Measurements from ENCODE around the gene KDM4C. TPM values are rescaled to one million over a fixed set of nuclear protein-coding genes. Genes with fewer than 3 reads are reported as not detected.

KDM4C gene
- total RNA-seq, 4 donors from 2014 or later = 32.3 to 41.4 (median 35.3) TPM

- WGBS, 2 donors = 47 to 49% methylated on average over 6 of the region's 6 CpGs
- DNase-seq (ENCODE audit: low spot score in 2 of 2) = no peak
- intact Hi-C loops (cut with DNase I; ENCODE audit: low total_unique reads) = no loop called here
- H3K4me3 ChIP-seq (ENCODE audit: low read depth, poor library complexity, severe bottlenecking) = no peak overlapping the region
- TF ChIP-seq CTCF (IDR thresholded peaks at IDR 0.05) (no peak), POLR2A (IDR thresholded peaks at IDR 0.05) (no peak)
Measured at GRCh38 chr9:7117676-7118561, 360.1 kb downstream of the KDM4C start.

DNA sequence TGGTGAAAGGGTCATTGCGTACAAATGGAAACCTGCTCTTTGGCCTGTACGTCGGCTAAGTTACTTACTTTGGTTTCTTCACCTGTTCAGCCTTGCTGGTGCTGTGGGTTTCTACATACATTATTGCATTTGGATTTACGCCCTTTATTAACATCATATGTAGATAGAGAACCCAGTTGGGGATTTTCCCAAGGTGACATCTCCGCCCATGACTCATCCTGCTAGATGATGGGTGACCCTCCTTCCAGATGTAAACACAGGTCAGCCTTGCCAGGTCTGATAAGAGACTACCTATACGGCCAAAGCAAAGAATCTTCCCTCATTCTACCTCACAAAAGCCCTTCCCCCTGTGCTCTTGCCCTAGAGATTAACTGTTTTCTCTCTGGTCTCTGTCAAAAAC lies 360.9 kb downstream of the KDM4C start:
- intact Hi-C loops (cut with DNase I; ENCODE audit: low total_unique reads) = no loop called here
- H3K4me3 ChIP-seq (ENCODE audit: low read depth, poor library complexity, severe bottlenecking) = no peak overlapping the region
- 72 to 75% methylated on average over 6 of the region's 6 CpGs for WGBS, 2 donors
- TF ChIP-seq CTCF (IDR thresholded peaks at IDR 0.05) (no peak), POLR2A (IDR thresholded peaks at IDR 0.05) (no peak)
- no peak for DNase-seq (ENCODE audit: low spot score in 2 of 2)

DNA sequence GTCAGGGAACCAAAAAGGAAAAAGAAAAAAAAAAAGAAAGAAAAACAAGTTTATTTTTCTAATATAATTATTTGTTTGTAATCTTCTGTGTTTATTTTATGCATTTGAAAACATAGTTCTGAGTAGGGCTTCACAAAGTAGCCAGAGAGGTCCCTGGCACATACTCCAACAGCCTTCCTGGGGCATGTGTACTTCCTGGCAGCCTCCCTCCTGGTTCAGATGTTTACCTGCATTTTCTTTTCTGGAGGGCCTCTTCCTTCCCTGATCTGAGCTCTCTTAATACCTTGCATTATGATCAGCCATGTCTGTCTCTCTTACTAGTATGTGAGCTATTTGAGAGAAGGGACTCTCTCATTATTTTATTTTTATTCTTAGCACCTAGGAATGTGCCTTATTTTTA lies 361.8 kb downstream of the KDM4C start:
- no peak overlapping the region for H3K4me3 ChIP-seq (ENCODE audit: low read depth, poor library complexity, severe bottlenecking)
- intact Hi-C loops (cut with DNase I; ENCODE audit: low total_unique reads) = no loop called here
- DNase-seq (ENCODE audit: low spot score in 2 of 2) = no peak
- TF ChIP-seq POLR2A (IDR thresholded peaks at IDR 0.05) (no peak), CTCF (IDR thresholded peaks at IDR 0.05) (no peak)

DNA sequence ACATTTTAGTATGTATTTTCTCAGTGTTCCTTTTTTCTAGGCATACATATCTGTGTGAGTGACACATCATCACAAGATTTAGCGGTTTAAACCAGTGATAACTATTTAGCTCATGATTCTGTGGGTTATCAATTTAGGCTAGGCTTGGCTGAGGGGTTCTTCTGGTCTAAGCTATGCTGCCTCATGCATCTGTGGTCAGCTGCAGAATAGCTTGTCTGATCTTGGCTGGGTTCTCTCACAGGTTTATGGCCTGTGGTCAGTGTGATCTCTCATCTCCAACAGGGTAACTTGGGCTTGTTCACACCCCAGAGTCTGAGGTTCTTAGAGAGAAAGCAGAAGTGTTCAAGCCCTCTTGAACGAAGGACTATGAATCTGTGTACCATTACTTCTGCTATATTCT lies 363.3 kb downstream of the KDM4C start:
- TF ChIP-seq POLR2A (IDR thresholded peaks at IDR 0.05) (no peak), CTCF (IDR thresholded peaks at IDR 0.05) (no peak)
- intact Hi-C loops (cut with DNase I; ENCODE audit: low total_unique reads) = no loop called here
- WGBS, 2 donors = 87% methylated on average over 2 of the region's 2 CpGs
- no peak overlapping the region for H3K4me3 ChIP-seq (ENCODE audit: low read depth, poor library complexity, severe bottlenecking)
- DNase-seq (ENCODE audit: low spot score in 2 of 2) = no peak

- 95 to 98% methylated on average over 1 of the region's 1 CpG for WGBS, 2 donors
- no peak for TF ChIP-seq POLR2A (IDR thresholded peaks at IDR 0.05)
- TF ChIP-seq CTCF (IDR thresholded peaks at IDR 0.05) = no peak
- no peak overlapping the region for H3K4me3 ChIP-seq (ENCODE audit: low read depth, poor library complexity, severe bottlenecking)
- DNase-seq (ENCODE audit: low spot score in 2 of 2) = no peak
- intact Hi-C loops (cut with DNase I; ENCODE audit: low total_unique reads) = no loop called here
Measured at GRCh38 chr9:7121664-7122063, 363.9 kb downstream of the KDM4C start.

GRCh38 chr9:7123743-7124142 lies 366.0 kb downstream of the KDM4C start:
- no peak for DNase-seq (ENCODE audit: low spot score in 2 of 2)
- 93 to 95% methylated on average over 4 of the region's 4 CpGs for WGBS, 2 donors
- TF ChIP-seq CTCF (IDR thresholded peaks at IDR 0.05) (no peak), POLR2A (IDR thresholded peaks at IDR 0.05) (no peak)
- intact Hi-C loops (cut with DNase I; ENCODE audit: low total_unique reads) = no loop called here
- no peak overlapping the region for H3K4me3 ChIP-seq (ENCODE audit: low read depth, poor library complexity, severe bottlenecking)
